Measurements from ENCODE around the gene ZNF831.

DNA sequence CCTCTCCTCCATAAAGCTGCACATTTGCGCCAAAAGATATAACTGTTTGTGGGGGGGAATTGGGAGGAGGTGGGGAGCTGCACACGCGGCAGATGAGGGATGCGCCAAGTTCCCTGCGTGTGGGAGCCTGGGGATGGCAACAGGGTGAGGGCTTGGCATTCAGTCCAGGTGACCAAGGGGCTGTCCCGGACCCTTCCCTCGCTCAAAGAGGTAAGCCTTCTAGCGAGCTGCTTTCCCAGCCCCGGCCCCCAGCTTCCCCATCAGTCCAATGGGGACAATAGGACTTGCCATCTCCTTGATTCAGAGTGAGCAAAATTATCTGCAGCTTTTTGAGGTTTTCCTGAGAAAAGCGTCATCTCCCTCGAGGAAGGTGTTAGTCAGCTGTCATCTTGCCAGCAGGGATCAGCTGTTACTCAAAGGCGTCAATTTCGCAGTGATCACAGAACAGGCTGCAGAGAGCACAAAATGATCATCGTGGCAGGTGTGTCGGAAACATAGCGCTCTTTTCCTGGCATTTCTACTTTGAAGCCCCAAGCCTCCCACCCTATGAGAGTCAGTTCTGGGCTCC lies 21.3 kb downstream of the ZNF831 start:
- TF ChIP-seq, protein P1, sequence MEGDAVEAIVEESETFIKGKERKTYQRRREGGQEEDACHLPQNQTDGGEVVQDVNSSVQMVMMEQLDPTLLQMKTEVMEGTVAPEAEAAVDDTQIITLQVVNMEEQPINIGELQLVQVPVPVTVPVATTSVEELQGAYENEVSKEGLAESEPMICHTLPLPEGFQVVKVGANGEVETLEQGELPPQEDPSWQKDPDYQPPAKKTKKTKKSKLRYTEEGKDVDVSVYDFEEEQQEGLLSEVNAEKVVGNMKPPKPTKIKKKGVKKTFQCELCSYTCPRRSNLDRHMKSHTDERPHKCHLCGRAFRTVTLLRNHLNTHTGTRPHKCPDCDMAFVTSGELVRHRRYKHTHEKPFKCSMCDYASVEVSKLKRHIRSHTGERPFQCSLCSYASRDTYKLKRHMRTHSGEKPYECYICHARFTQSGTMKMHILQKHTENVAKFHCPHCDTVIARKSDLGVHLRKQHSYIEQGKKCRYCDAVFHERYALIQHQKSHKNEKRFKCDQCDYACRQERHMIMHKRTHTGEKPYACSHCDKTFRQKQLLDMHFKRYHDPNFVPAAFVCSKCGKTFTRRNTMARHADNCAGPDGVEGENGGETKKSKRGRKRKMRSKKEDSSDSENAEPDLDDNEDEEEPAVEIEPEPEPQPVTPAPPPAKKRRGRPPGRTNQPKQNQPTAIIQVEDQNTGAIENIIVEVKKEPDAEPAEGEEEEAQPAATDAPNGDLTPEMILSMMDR (IDR thresholded peaks at IDR 0.05), result no peak
- TF ChIP-seq POLR2A (IDR thresholded peaks at IDR 0.05), result no peak
- TF ChIP-seq EP300 (IDR thresholded peaks at IDR 0.05), result no peak

All from ovary (tissue), 3 donors.